Heart left ventricle (tissue), 13 donors: ENCODE data around the gene CYP3A4.

Experiments
- CTCF ChIP-seq, 12 donors: fragments of 200-600 bp; sonication (generic) in 4 of 12; IDR thresholded peaks; one replicate each; pipeline versions ENCODE4 v1.5.0 to v1.8.0; 2018 to 2022; ENCODE audit warnings: antibody characterized with exemption in 12 of 12, mild to moderate bottlenecking in 5 of 12
- POLR2A ChIP-seq, 2 donors: fragments of 450-650 bp; IDR thresholded peaks; one replicate each; pipeline ENCODE4 v1.6.1; 2017; ENCODE audit warnings: antibody characterized with exemption in 2 of 2, mild to moderate bottlenecking in 2 of 2, moderate library complexity in 2 of 2
- donor health status: ischemic (EF 13 %, LVEDD 7.1; RV severe dilation, severe dysfunction).
- donor health status: DM: no; HTN: yes; CAD: no.
- donor health status: DM: no; HTN: no; CAD: no.
- donor health status: ischemic (EF 25% LVEDD 6.9; RV normal size, moderate dysfunction).
- donor health status: ischemic (EF 25% LVEDD 5.7; RV mildly dilated, moderate dysfunction).
- donor health status: ischemic (EF 35%, LVEDD 5.7; RV mildly dilated, moderate dysfunction).
- donor health status: nonischemic (EF 11% LVEDD 7.7; RV severe dilation, severe dysfunction).
- donor health status: DM: yes; HTN: yes; CAD: no.
- donor health status: PGD.
- donor health status: ischemic (EF 29% LVEDD 5.4; RV normal size, mild dysfunction).
- donor health status: nonischemic (EF 23%, LVEDD 6.1; RV moderate dilation, normal function).

- TF ChIP-seq CTCF (IDR thresholded peaks at IDR 0.05) (no peak), POLR2A (IDR thresholded peaks at IDR 0.05) (no peak)
Measured at GRCh38 chr7:99806839-99807478, 23.0 kb upstream of the CYP3A4 start.
